GM12892 (cell line): Measurements from ENCODE around the gene SPP1.
"Not testable (repeated sequence)": the region's sequence is repeated elsewhere in the genome, so short reads cannot be mapped to it uniquely, and the experiment has no call there.

Experiments
- DNase-seq: peaks from one replicate; pipeline ENCODE4 v3.0.0; 2011; ENCODE audit not compliant: insufficient read length
- FAIRE-seq: peaks from 2 replicates; lab custom pipeline; 2011; peaks lifted over from hg19 to GRCh38; lab: Jason Lieb, UNC
- POLR2A ChIP-seq: IDR thresholded peaks from 2 replicates; pipeline ENCODE4 v1.6.1; 2011; ENCODE audit warnings: low read depth, low read length, control low read depth
- POLR2AphosphoS5 ChIP-seq: IDR thresholded peaks from 2 replicates; pipeline ENCODE4 v1.6.1; 2011; ENCODE audit warnings: low read depth, low read length, control low read depth
- TAF1 ChIP-seq: IDR thresholded peaks from 2 replicates; pipeline ENCODE4 v1.6.1; 2011; ENCODE audit warnings: low read depth, mild to moderate bottlenecking, control low read depth, low read length, borderline replicate concordance

Gene SPP1

GRCh38 chr4:87979810-87980209 lies 4.3 kb downstream of the SPP1 start:
- DNase-seq (no peak), FAIRE-seq (no peak)
- TF ChIP-seq POLR2A (no peak), POLR2AphosphoS5 (no peak), TAF1 (no peak)

GRCh38 chr4:87981486-87981885 lies 6.0 kb downstream of the SPP1 start:
- TF ChIP-seq TAF1: no peak
- no peak for TF ChIP-seq POLR2AphosphoS5
- no peak for TF ChIP-seq POLR2A
- FAIRE-seq (no peak), DNase-seq (no peak)

- DNase-seq (no peak), FAIRE-seq (no peak)
- TF ChIP-seq TAF1: no peak
- no peak for TF ChIP-seq POLR2A
- TF ChIP-seq POLR2AphosphoS5: no peak
These were observed 6.5 kb downstream of the SPP1 start for GRCh38 chr4:87982036-87982435.

GRCh38 chr4:87982446-87983010 lies 7.0 kb downstream of the SPP1 start:
- no peak for TF ChIP-seq POLR2AphosphoS5
- no peak for TF ChIP-seq POLR2A
- no peak for TF ChIP-seq TAF1
- DNase-seq (no peak), FAIRE-seq (no peak)

GRCh38 chr4:87983996-87984395 lies 8.5 kb downstream of the SPP1 start:
- no peak for DNase-seq
- TF ChIP-seq TAF1 (no peak), POLR2A (no peak), POLR2AphosphoS5 (no peak)
- FAIRE-seq: no peak

- no peak for TF ChIP-seq POLR2A
- TF ChIP-seq TAF1: no peak
- no peak for TF ChIP-seq POLR2AphosphoS5
- FAIRE-seq (peak; percentile 56), DNase-seq (no peak)
These were observed 9.8 kb downstream of the SPP1 start for GRCh38 chr4:87985097-87985886.

- DNase-seq (no peak), FAIRE-seq (no peak)
- no peak for TF ChIP-seq POLR2AphosphoS5
- no peak for TF ChIP-seq TAF1
- no peak for TF ChIP-seq POLR2A
These were observed 10.3 kb downstream of the SPP1 start for GRCh38 chr4:87985887-87986200.

GRCh38 chr4:87986508-87986907 lies 11.0 kb downstream of the SPP1 start:
- FAIRE-seq (no peak), DNase-seq (no peak)
- no peak for TF ChIP-seq POLR2AphosphoS5
- no peak for TF ChIP-seq POLR2A
- no peak for TF ChIP-seq TAF1

- TF ChIP-seq TAF1: no peak
- no peak for TF ChIP-seq POLR2AphosphoS5
- TF ChIP-seq POLR2A: no peak
- FAIRE-seq (no peak), DNase-seq (no peak)
These were observed 14.3 kb downstream of the SPP1 start for GRCh38 chr4:87989765-87990164.

GRCh38 chr4:87995435-87995834 lies 19.9 kb downstream of the SPP1 start:
- DNase-seq: no peak
- TF ChIP-seq TAF1 (no peak), POLR2AphosphoS5 (no peak)
- no peak for FAIRE-seq

GRCh38 chr4:87999191-87999691 lies 23.7 kb downstream of the SPP1 start:
- DNase-seq, FAIRE-seq: not testable (repeated sequence)

- no peak for DNase-seq
- FAIRE-seq: no peak
- TF ChIP-seq TAF1 (no peak), POLR2AphosphoS5 (no peak), POLR2A (no peak)
These were observed 26.4 kb downstream of the SPP1 start for GRCh38 chr4:88001871-88002270.
